ENCODE results near the gene PLEKHA3.

DNA sequence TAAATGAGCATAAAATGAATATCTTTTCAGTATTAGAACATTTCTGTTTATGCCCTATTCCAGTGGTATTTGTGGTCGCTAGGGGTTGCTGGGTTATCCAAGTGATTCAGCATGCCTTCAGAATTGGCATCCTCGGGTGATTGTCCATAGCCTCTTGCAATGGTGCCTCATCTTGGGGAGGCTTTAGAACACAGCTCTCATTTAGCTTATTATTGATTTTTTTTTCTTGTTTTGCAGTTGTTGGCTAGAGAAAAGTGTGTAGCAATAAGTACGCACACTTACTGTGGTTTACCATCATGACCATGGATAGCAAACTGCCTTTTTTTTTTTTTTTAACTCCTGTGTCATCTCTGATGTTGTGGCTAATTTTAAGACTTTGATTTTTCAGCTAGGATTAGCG, 33.6 kb downstream of the PLEKHA3 start:
- TF ChIP-seq, protein P1, sequence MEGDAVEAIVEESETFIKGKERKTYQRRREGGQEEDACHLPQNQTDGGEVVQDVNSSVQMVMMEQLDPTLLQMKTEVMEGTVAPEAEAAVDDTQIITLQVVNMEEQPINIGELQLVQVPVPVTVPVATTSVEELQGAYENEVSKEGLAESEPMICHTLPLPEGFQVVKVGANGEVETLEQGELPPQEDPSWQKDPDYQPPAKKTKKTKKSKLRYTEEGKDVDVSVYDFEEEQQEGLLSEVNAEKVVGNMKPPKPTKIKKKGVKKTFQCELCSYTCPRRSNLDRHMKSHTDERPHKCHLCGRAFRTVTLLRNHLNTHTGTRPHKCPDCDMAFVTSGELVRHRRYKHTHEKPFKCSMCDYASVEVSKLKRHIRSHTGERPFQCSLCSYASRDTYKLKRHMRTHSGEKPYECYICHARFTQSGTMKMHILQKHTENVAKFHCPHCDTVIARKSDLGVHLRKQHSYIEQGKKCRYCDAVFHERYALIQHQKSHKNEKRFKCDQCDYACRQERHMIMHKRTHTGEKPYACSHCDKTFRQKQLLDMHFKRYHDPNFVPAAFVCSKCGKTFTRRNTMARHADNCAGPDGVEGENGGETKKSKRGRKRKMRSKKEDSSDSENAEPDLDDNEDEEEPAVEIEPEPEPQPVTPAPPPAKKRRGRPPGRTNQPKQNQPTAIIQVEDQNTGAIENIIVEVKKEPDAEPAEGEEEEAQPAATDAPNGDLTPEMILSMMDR (IDR thresholded peaks at IDR 0.05) = no peak
- TF ChIP-seq EZH2phosphoT487 (IDR thresholded peaks at IDR 0.05) = no peak
- TF ChIP-seq EZH2 (IDR thresholded peaks at IDR 0.05) = no peak

Measured in neural progenitor cell (in vitro differentiated cells).